MM.1S (cell line): ENCODE data around the gene KRTAP12-3.

ENCODE experiments used
- CTCF ChIP-seq: fragments of 300-600 bp; sonication (generic); IDR thresholded peaks from 2 replicates; pipeline ENCODE4 v1.5.1; 2016; ENCODE audit warnings: antibody characterized with exemption, low read length, mixed read lengths
- EZH2 ChIP-seq: fragments of 300-600 bp; sonication (generic); optimal IDR thresholded peaks from 2 replicates; pipeline ENCODE3; 2017; ENCODE audit warnings: low read depth, mild to moderate bottlenecking, antibody characterized with exemption, low read length, mixed read lengths

GRCh38 chr21:44701541-44701940, 43.8 kb downstream of the KRTAP12-3 start:
- TF ChIP-seq EZH2 (no peak), CTCF (no peak)
